ENCODE data around the gene CAPN12.

The CAPN12 gene

GRCh38 chr19:38709671-38710415, 34.4 kb downstream of the CAPN12 start:
- DNase-seq: no peak

- DNase-seq: no peak
Measured at GRCh38 chr19:38709119-38709518, 35.2 kb downstream of the CAPN12 start.

GRCh38 chr19:38708413-38709024, 35.8 kb downstream of the CAPN12 start:
- DNase-seq: no peak

GRCh38 chr19:38707512-38708114, 36.7 kb downstream of the CAPN12 start:
- DNase-seq: no peak

GRCh38 chr19:38706792-38707511, 37.3 kb downstream of the CAPN12 start:
- DNase-seq: no peak

- no peak for DNase-seq
Measured at GRCh38 chr19:38705197-38706019, 38.9 kb downstream of the CAPN12 start.

- DNase-seq: no peak
Measured at GRCh38 chr19:38704488-38705026, 39.7 kb downstream of the CAPN12 start.

- DNase-seq: no peak
Measured at GRCh38 chr19:38703509-38703908, 40.8 kb downstream of the CAPN12 start.

- DNase-seq: no peak
Measured at GRCh38 chr19:38702278-38702677, 42.0 kb downstream of the CAPN12 start.

GRCh38 chr19:38701455-38702063, 42.7 kb downstream of the CAPN12 start:
- DNase-seq: no peak

GRCh38 chr19:38700902-38701454, 43.3 kb downstream of the CAPN12 start:
- DNase-seq: no peak

- no peak for DNase-seq
Measured at GRCh38 chr19:38700350-38700901, 43.8 kb downstream of the CAPN12 start.

GRCh38 chr19:38699647-38700349, 44.5 kb downstream of the CAPN12 start:
- no peak for DNase-seq

- no peak for DNase-seq
Measured at GRCh38 chr19:38699027-38699346, 45.3 kb downstream of the CAPN12 start.

GRCh38 chr19:38698225-38699026, 45.8 kb downstream of the CAPN12 start:
- DNase-seq: no peak

GRCh38 chr19:38697641-38698071, 46.6 kb downstream of the CAPN12 start:
- DNase-seq: no peak

GRCh38 chr19:38697197-38697596, 47.1 kb downstream of the CAPN12 start:
- DNase-seq: no peak

- DNase-seq: no peak
Measured at GRCh38 chr19:38696729-38697055, 47.6 kb downstream of the CAPN12 start.

- DNase-seq: no peak
Measured at GRCh38 chr19:38695832-38696728, 48.2 kb downstream of the CAPN12 start.

All from T1000 (cell line).